K562 (cell line): ENCODE results near the gene C3AR1. TPM values are rescaled to one million over a fixed set of nuclear protein-coding genes. Genes with fewer than 3 reads are reported as not detected.

Experiments used
- ATAC-seq: fragments of 200-7000 bp; cut with Tn5 transposase; 3 replicates; pipeline ENCODE4 v1.9.1; 2020; ENCODE audit warnings: moderate library complexity
- BruUV-seq: library from RNA; stranded (reverse); fragments of 400-500 nt; replicated peaks from 2 replicates; lab custom pipeline; 2021; lab: Mats Ljungman, UMichigan
- CTCF ChIA-PET: fragments of 300-600 bp; formaldehyde crosslinking; extraction: SDS; loops from one replicate; lab custom pipeline; 2021; ENCODE audit warnings: low intra/inter-chr PET ratio; lab: Yijun Ruan, JAX
- POLR2A ChIA-PET: fragments of 300-600, 350-650 bp; sonication (Branson Sonifier 250); formaldehyde crosslinking; extraction: SDS; loops from one replicate; lab custom pipeline; 2021; ENCODE audit warnings: antibody characterized with exemption, inconsistent platforms; lab: Yijun Ruan, JAX
- DNase-seq, 4 experiments: peaks; one replicate each; pipeline versions ENCODE4 v3.0.0 to v3.0.0-alpha.2; 2011 to 2018; ENCODE audit warnings: low spot score in 3 of 4, mixed read lengths in 3 of 4; ENCODE audit errors: extremely low read depth in 1 of 4
- FAIRE-seq: peaks from 2 replicates; lab custom pipeline; 2011; peaks lifted over from hg19 to GRCh38; lab: Jason Lieb, UNC
- H2AFZ ChIP-seq: 2 replicates; pipeline ENCODE4 v1.6.0; 2011; ENCODE audit warnings: low read depth, low read length, control low read depth, inconsistent platforms
- H3K27ac ChIP-seq: fragments of 200-600 bp; 3 replicates; pipeline ENCODE4 v1.8.0; 2011; ENCODE audit warnings: low read depth, mild to moderate bottlenecking, control low read depth, inconsistent platforms, low read length, moderate library complexity, mixed read lengths; ENCODE audit errors: extremely low read depth
- H3K27me3 ChIP-seq, 2 experiments: fragments of 300-600 bp in 1 of 2; 2 replicates in 1 of 2; 3 replicates in 1 of 2; pipeline versions ENCODE4 v1.6.0 to v1.8.0; 2011; ENCODE audit warnings: inconsistent platforms in 2 of 2, low read length in 2 of 2, mild to moderate bottlenecking in 1 of 2, mixed read lengths in 1 of 2, moderate library complexity in 1 of 2; ENCODE audit not compliant: control insufficient read depth in 2 of 2, insufficient read depth in 2 of 2
- H3K36me3 ChIP-seq: fragments of 300-600 bp; 3 replicates; pipeline ENCODE4 v1.8.0; 2011; ENCODE audit warnings: mild to moderate bottlenecking, low read length, inconsistent platforms; ENCODE audit not compliant: control insufficient read depth, insufficient read depth
- H3K4me1 ChIP-seq, 2 experiments: fragments of 200-600 bp in 1 of 2; replicated peaks in 1 of 2; 2 replicates in 1 of 2; 3 replicates in 1 of 2; pipeline versions ENCODE4 v1.5.1 to v1.8.0; 2011; ENCODE audit warnings: inconsistent platforms in 2 of 2, low read length in 2 of 2, mild to moderate bottlenecking in 1 of 2, mixed read lengths in 1 of 2, moderate library complexity in 1 of 2; ENCODE audit not compliant: control insufficient read depth in 2 of 2, insufficient read depth in 2 of 2
- H3K4me2 ChIP-seq: 2 replicates; pipeline ENCODE4 v1.6.1; 2011; ENCODE audit warnings: low read length, control low read depth, inconsistent platforms, mixed read lengths; ENCODE audit not compliant: insufficient read depth
- H3K4me3 ChIP-seq: fragments of 200-600 bp; sonication (generic), shearing (Covaris generic); 2 replicates; pipeline ENCODE4 v1.5.1; 2016; ENCODE audit warnings: control low read depth, inconsistent platforms
- H3K79me2 ChIP-seq: fragments of 200-600 bp; 3 replicates; pipeline ENCODE4 v1.8.0; 2011; ENCODE audit warnings: low read length, inconsistent platforms; ENCODE audit not compliant: control insufficient read depth, insufficient read depth
- H3K9ac ChIP-seq, 2 experiments: 2 replicates each; pipeline versions ENCODE4 v1.6.0 to v1.6.1; 2011; ENCODE audit warnings: low read depth in 2 of 2, low read length in 2 of 2, control low read depth in 1 of 2, inconsistent platforms in 1 of 2, mild to moderate bottlenecking in 1 of 2, mixed read lengths in 1 of 2; ENCODE audit not compliant: insufficient read depth in 1 of 2
- H3K9me1 ChIP-seq: one replicate; pipeline ENCODE4 v1.6.0; 2011; ENCODE audit warnings: inconsistent platforms, mild to moderate bottlenecking, low read length, moderate library complexity; ENCODE audit not compliant: control insufficient read depth, insufficient read depth
- H3K9me3 ChIP-seq: replicated peaks from 2 replicates; pipeline ENCODE4 v1.5.1; 2011; ENCODE audit warnings: low read depth, low read length, inconsistent platforms; ENCODE audit not compliant: control insufficient read depth, insufficient read depth
- H4K20me1 ChIP-seq: replicated peaks from 2 replicates; pipeline ENCODE4 v1.6.1; 2011; ENCODE audit warnings: low read length, inconsistent platforms, mixed read lengths; ENCODE audit not compliant: control insufficient read depth, insufficient read depth
- NFIC ChIP-seq: fragments of 450-650 bp; IDR thresholded peaks from 2 replicates; pipeline ENCODE4 v1.6.1; 2017; ENCODE audit warnings: mild to moderate bottlenecking, inconsistent platforms
- PTRF ChIP-seq: fragments of 450-650 bp; IDR thresholded peaks from 2 replicates; pipeline ENCODE4 v1.6.1; 2016; ENCODE audit warnings: mild to moderate bottlenecking, missing genetic modification characterization, missing compliant biosample characterization
- ZBTB49 ChIP-seq: sonication (generic); formaldehyde crosslinking; IDR thresholded peaks from 2 replicates; pipeline ENCODE4 v1.8.0; 2022; ENCODE audit warnings: missing genetic modification reagents, mild to moderate bottlenecking, borderline replicate concordance
- WGBS: fragments of 100-300 bp; shearing (Covaris generic); methylation state at CpG from one replicate; pipeline ENCODE4 v1.1.6; 2016; ENCODE audit warnings: low coverage, mixed read lengths; ENCODE audit not compliant: insufficient coverage; ENCODE audit errors: missing lambda C conversion rate; 5-methylcytosine and 5-hydroxymethylcytosine counted together
- in situ Hi-C: fragments of 300-500 bp; cut with MboI; formaldehyde crosslinking; loops from 4 replicates; pipeline ENCODE4 v1.15.0; 2018; ENCODE audit warnings: inconsistent platforms, mixed read lengths
- intact Hi-C: fragments of 100-400 bp; cut with micrococcal nuclease; formaldehyde crosslinking; loops from 2 replicates; pipeline ENCODE4 v1.14.2; 2022
- polyA plus RNA-seq, 8 experiments: library from polyadenylated mRNA; depleted of rRNA in 4 of 8; stranded (reverse) in 5 of 8; unstranded in 3 of 8; fragments of >200 nt; fragmentation: Nextera tagmentation in 2 of 8; fragmentation: Illumina TruSeq in 1 of 8; extraction: Ambion mirVana in 2 of 8; extraction: Trizol in 1 of 8; gene quantifications; 2 replicates each; pipeline versions ENCODE4 v1.2.1 to v1.2.3, GENCODE V29; 2011 to 2014; ENCODE audit warnings: inconsistent platforms in 1 of 8, missing spikeins in 1 of 8
- total RNA-seq, 7 experiments: library from RNA; depleted of rRNA in 6 of 7; stranded (reverse); fragments of >200 nt in 6 of 7; fragmentation: Illumina TruSeq in 2 of 7; extraction: Trizol in 2 of 7; gene quantifications; 2 replicates each; pipeline versions ENCODE4 v1.2.1 to v1.2.3, GENCODE V29; 2011 to 2021; ENCODE audit warnings: low replicate concordance in 1 of 7

Gene C3AR1
- total and polyA plus RNA-seq, 9 of the 15 experiments (the other 6 are each of a cell fraction or from before 2014, with no cell fraction given), result 2.2 to 12.9 (median 5.3) TPM

DNA sequence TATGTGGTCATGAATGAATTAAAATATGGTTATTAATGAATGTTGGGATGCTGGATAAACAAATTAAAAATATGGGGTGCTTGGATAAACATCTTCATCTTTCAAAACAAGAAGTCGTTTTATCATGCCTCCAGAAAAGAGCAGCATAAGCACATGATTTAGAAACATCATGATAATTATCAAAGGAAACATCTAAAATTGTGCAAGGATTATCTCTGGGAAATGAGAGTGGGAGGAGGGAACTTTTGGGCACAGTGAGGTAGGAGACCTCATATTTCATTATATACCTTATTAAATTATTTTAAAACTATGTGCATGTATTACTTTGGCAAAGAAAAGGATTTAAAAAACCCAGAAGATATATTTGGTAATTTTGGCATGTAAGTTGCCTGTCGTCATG lies 8.9 kb downstream of the C3AR1 start:
- no peaks in the 10 kb centered on the region for H3K79me2 ChIP-seq
- CTCF ChIA-PET, result interaction anchor here (0.6 kb wide), 1 partner anchor 626 kb away, joined by 3 read pairs; no protein-coding TSS in a partner anchor
- in situ Hi-C loops (no loop called here), intact Hi-C loops (no loop called here)
- H3K4me3 ChIP-seq, result no peak overlapping the region
- H3K4me2 ChIP-seq, result no peak overlapping the region
- no peaks in the 10 kb centered on the region for H3K27me3 ChIP-seq
- H3K27ac ChIP-seq, result no peak overlapping the region
- H4K20me1 ChIP-seq, result no peaks in the 10 kb centered on the region
- DNase-seq, result no peak
- H3K9ac ChIP-seq, result no peak overlapping the region
- POLR2A ChIA-PET, result interaction anchor here (0.9 kb wide), 1 partner anchor 9 kb away, joined by 3 read pairs; no protein-coding TSS in a partner anchor
- H3K36me3 ChIP-seq, result peaks cover 6% of the 10 kb centered on the region; the same call in 2 of the 3 replicates
- no peak overlapping the region for H2AFZ ChIP-seq
- FAIRE-seq, result no peak
- H3K9me3 ChIP-seq, result no peaks in the 10 kb centered on the region
- H3K4me1 ChIP-seq, result peaks cover 5 to 8% of the 10 kb centered on the region in 2 experiments; a peak in 4 of 5 replicates
- ATAC-seq, result no peak
- no peak for TF ChIP-seq PTRF (tag)
- TF ChIP-seq, all 486 proteins: peak for 0
- BruUV-seq, result no TSS peak
- no peaks in the 10 kb centered on the region for H3K9me1 ChIP-seq
- WGBS, result 24% methylated on average over 2 of the region's 2 CpGs

DNA sequence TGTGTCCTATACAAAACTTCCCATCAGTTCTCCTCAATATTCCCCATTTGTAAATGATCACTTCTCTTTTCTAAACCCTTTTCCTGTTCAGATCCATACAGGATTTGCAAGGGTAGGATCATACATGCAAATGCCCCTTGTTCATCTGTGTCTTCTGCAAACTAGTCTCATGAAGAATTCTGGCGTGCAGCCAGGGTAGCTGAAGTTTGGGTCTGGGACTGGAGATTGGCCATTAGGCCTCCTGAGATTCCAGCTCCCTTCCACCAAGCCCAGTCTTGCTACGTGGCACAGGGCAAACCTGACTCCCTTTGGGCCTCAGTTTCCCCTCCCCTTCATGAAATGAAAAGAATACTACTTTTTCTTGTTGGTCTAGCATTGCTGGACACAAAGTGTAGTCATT lies 11.3 kb downstream of the C3AR1 start:
- Histone ChIP-seq H3K27me3 (no peaks in the 10 kb centered on the region), H3K9me3 (no peaks in the 10 kb centered on the region), H3K27ac (no peak overlapping the region), H3K79me2 (no peaks in the 10 kb centered on the region), H4K20me1 (no peaks in the 10 kb centered on the region), H3K4me1 (peaks cover 9 to 13% of the 10 kb centered on the region in 2 experiments; a peak in 4 of 5 replicates), H2AFZ (no peak overlapping the region), H3K9me1 (no peaks in the 10 kb centered on the region), H3K36me3 (peaks cover 10% of the 10 kb centered on the region; the same call in 2 of the 3 replicates), H3K9ac (no peak overlapping the region), H3K4me3 (no peak overlapping the region), H3K4me2 (no peak overlapping the region)
- 54% methylated on average over 2 of the region's 2 CpGs for WGBS
- no peak for FAIRE-seq
- ChIA-PET POLR2A (interaction anchor here (0.8 kb wide), 1 partner anchor 10 kb away, joined by 3 read pairs; no protein-coding TSS in a partner anchor), CTCF (no interaction called here)
- TF ChIP-seq NFIC (peak; percentile 72), ZBTB49 (no peak)
- no TSS peak for BruUV-seq
- ATAC-seq, result no peak
- DNase-seq, result no peak
- in situ Hi-C loops, result no loop called here
- intact Hi-C loops, result no loop called here
